ENCODE data around the gene ITGB8.

ITGB8 gene

GRCh38 chr7:20348125-20348807 is 17.6 kb downstream of the ITGB8 start:
- no peak for DNase-seq (ENCODE audit: low read depth, low spot score)
- H3K9me3 ChIP-seq (ENCODE audit: insufficient read depth, low read length): no peaks in the 10 kb centered on the region
- no peak overlapping the region for H3K4me3 ChIP-seq (ENCODE audit: insufficient read length, low read depth)
- TF ChIP-seq ZNF274 (IDR thresholded peaks at IDR 0.05; ENCODE audit: low read depth, low read length) (no peak), SUZ12 (IDR thresholded peaks at IDR 0.05; ENCODE audit: extremely low read depth, insufficient read depth, insufficient read length) (no peak), YY1 (IDR thresholded peaks at IDR 0.05; ENCODE audit: insufficient read depth, insufficient read length) (no peak)
- H3K4me1 ChIP-seq (ENCODE audit: insufficient read depth, insufficient read length): no peaks in the 10 kb centered on the region
- peaks cover 8% of the 10 kb centered on the region for H3K36me3 ChIP-seq (ENCODE audit: insufficient read depth, insufficient read length, low read length)
- H3K27me3 ChIP-seq (ENCODE audit: insufficient read depth, insufficient read length): no peaks in the 10 kb centered on the region
- H3K9ac ChIP-seq (ENCODE audit: insufficient read length, low read depth): no peak overlapping the region

DNA sequence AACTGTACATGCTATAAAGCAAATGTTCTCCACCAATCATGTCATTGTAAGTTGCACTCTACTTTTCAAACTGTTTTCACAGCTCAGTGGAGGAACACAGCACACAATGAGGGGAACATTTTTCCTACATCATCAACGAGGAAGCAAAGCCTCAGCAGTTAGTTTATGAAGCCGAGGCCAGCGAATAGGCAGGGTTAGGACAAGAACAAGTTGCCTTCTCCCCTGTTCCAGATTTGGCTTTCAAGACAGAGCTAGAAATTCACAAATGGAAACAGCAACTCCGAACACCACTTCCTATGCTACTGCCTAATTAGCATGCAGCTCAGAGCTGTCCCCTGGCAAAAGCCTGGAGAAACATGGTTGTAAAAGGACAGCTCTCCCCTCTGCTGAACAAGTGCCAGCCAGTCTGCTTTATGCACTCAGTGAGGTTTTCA is 19.8 kb downstream of the ITGB8 start:
- no peak for DNase-seq (ENCODE audit: low read depth, low spot score)

DNA sequence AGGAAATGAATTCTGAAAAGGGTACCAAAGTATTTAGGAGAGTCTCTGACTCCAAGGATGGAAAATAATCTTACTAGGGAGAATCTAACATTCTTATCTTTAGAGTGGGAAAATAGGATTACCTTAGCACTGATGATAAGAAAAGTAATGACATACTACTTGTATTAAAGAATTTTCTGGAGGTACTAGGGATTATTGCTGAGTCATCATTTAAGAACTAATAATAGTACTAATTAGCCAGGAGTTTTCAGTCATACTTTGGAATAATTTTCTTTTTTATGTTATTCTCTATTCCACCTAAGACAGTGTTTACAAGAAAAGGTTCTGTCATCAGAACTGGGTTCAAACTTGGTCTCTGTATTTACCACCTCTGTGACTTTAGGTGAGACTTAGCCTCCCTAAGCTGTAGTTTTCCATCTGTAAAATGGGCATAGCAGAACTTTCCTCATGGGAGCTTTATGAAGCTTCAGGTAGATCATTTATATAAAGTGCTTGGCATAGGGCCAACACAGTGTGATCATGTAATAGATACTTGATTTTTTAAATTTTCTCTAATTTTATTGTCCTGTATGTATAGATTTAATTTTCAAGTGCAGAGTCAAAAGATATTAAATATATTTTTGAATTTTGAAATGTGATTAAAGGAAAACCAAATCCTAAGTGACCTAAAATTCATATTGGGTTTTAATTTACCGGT is 20.4 kb downstream of the ITGB8 start:
- no peak overlapping the region for H3K4me3 ChIP-seq (ENCODE audit: insufficient read length, low read depth)
- no peak overlapping the region for H3K9ac ChIP-seq (ENCODE audit: insufficient read length, low read depth)
- H3K4me1 ChIP-seq (ENCODE audit: insufficient read depth, insufficient read length): peaks cover 2% of the 10 kb centered on the region
- no peaks in the 10 kb centered on the region for H3K9me3 ChIP-seq (ENCODE audit: insufficient read depth, low read length)
- TF ChIP-seq ZNF274 (IDR thresholded peaks at IDR 0.05; ENCODE audit: low read depth, low read length): no peak
- TF ChIP-seq SUZ12 (IDR thresholded peaks at IDR 0.05; ENCODE audit: extremely low read depth, insufficient read depth, insufficient read length): no peak
- TF ChIP-seq YY1 (IDR thresholded peaks at IDR 0.05; ENCODE audit: insufficient read depth, insufficient read length): no peak
- no peaks in the 10 kb centered on the region for H3K27me3 ChIP-seq (ENCODE audit: insufficient read depth, insufficient read length)
- no peak for DNase-seq (ENCODE audit: low read depth, low spot score)
- H3K36me3 ChIP-seq (ENCODE audit: insufficient read depth, insufficient read length, low read length): peaks cover 14% of the 10 kb centered on the region

More for the DNA sequence above, 19.8 kb downstream of the ITGB8 start:
- no peak overlapping the region for H3K4me3 ChIP-seq (ENCODE audit: insufficient read length, low read depth)
- peaks cover 14% of the 10 kb centered on the region for H3K36me3 ChIP-seq (ENCODE audit: insufficient read depth, insufficient read length, low read length)
- H3K9ac ChIP-seq (ENCODE audit: insufficient read length, low read depth): no peak overlapping the region
- no peaks in the 10 kb centered on the region for H3K9me3 ChIP-seq (ENCODE audit: insufficient read depth, low read length)
- H3K27me3 ChIP-seq (ENCODE audit: insufficient read depth, insufficient read length): no peaks in the 10 kb centered on the region
- TF ChIP-seq YY1 (IDR thresholded peaks at IDR 0.05; ENCODE audit: insufficient read depth, insufficient read length) (no peak), ZNF274 (IDR thresholded peaks at IDR 0.05; ENCODE audit: low read depth, low read length) (no peak), SUZ12 (IDR thresholded peaks at IDR 0.05; ENCODE audit: extremely low read depth, insufficient read depth, insufficient read length) (no peak)
- H3K4me1 ChIP-seq (ENCODE audit: insufficient read depth, insufficient read length): peaks cover 2% of the 10 kb centered on the region

DNA sequence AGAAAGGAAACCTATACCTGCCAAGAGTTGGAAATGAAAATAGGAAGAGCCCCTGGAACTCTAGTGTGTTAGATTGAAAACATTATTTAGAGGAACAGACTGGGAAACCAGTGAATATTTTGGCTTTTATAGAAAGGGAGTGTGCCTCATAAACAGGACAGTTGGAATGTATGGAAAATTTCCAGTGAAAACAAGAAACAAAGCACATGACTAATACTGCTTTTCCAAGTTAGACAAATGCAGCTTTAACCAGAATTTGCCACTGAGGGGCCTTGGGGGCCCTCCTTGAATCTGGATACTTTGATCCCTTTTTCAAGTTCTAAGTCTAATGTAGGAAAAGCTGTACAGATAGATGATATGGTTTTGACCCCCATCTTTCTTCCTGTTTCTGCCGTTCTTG is 21.2 kb downstream of the ITGB8 start:
- Histone ChIP-seq H3K9ac (ENCODE audit: insufficient read length, low read depth) (no peak overlapping the region), H3K36me3 (ENCODE audit: insufficient read depth, insufficient read length, low read length) (peaks cover 9% of the 10 kb centered on the region), H3K27me3 (ENCODE audit: insufficient read depth, insufficient read length) (no peaks in the 10 kb centered on the region), H3K4me1 (ENCODE audit: insufficient read depth, insufficient read length) (peaks cover 2% of the 10 kb centered on the region), H3K4me3 (ENCODE audit: insufficient read length, low read depth) (no peak overlapping the region), H3K9me3 (ENCODE audit: insufficient read depth, low read length) (no peaks in the 10 kb centered on the region)
- DNase-seq (ENCODE audit: low read depth, low spot score): no peak
- no peak for TF ChIP-seq ZNF274 (IDR thresholded peaks at IDR 0.05; ENCODE audit: low read depth, low read length)

- Histone ChIP-seq H3K36me3 (ENCODE audit: insufficient read depth, insufficient read length, low read length) (peaks cover 8% of the 10 kb centered on the region), H3K9ac (ENCODE audit: insufficient read length, low read depth) (no peak overlapping the region), H3K4me3 (ENCODE audit: insufficient read length, low read depth) (no peak overlapping the region), H3K27me3 (ENCODE audit: insufficient read depth, insufficient read length) (no peaks in the 10 kb centered on the region), H3K4me1 (ENCODE audit: insufficient read depth, insufficient read length) (peaks cover 2% of the 10 kb centered on the region), H3K9me3 (ENCODE audit: insufficient read depth, low read length) (no peaks in the 10 kb centered on the region)
- TF ChIP-seq SUZ12 (IDR thresholded peaks at IDR 0.05; ENCODE audit: extremely low read depth, insufficient read depth, insufficient read length): no peak
- no peak for DNase-seq (ENCODE audit: low read depth, low spot score)
Observed at GRCh38 chr7:20352573-20353306, 22.0 kb downstream of the ITGB8 start.

GRCh38 chr7:20354610-20355528 is 24.2 kb downstream of the ITGB8 start:
- Histone ChIP-seq H3K4me1 (ENCODE audit: insufficient read depth, insufficient read length) (peaks cover 2% of the 10 kb centered on the region), H3K36me3 (ENCODE audit: insufficient read depth, insufficient read length, low read length) (peaks cover 8% of the 10 kb centered on the region), H3K9me3 (ENCODE audit: insufficient read depth, low read length) (no peaks in the 10 kb centered on the region), H3K9ac (ENCODE audit: insufficient read length, low read depth) (no peak overlapping the region), H3K27me3 (ENCODE audit: insufficient read depth, insufficient read length) (no peaks in the 10 kb centered on the region), H3K4me3 (ENCODE audit: insufficient read length, low read depth) (no peak overlapping the region)
- no peak for DNase-seq (ENCODE audit: low read depth, low spot score)
- TF ChIP-seq SUZ12 (IDR thresholded peaks at IDR 0.05; ENCODE audit: extremely low read depth, insufficient read depth, insufficient read length) (no peak), ZNF274 (IDR thresholded peaks at IDR 0.05; ENCODE audit: low read depth, low read length) (no peak), YY1 (IDR thresholded peaks at IDR 0.05; ENCODE audit: insufficient read depth, insufficient read length) (no peak)
